Endodermal cell (in vitro differentiated cells): ENCODE data around the gene SLX4. TPM values are rescaled to one million over a fixed set of nuclear protein-coding genes. Genes with fewer than 3 reads are reported as not detected.

Experiments
- DNase-seq: peaks from one replicate; pipeline ENCODE4 v3.0.0-alpha.2; 2017
- H3K27ac ChIP-seq: 2 replicates; pipeline ENCODE4 v1.5.1; 2013; ENCODE audit warnings: mild to moderate bottlenecking, low read depth, low read length, moderate library complexity
- H3K27me3 ChIP-seq: 2 replicates; pipeline ENCODE4 v1.6.1; 2013; ENCODE audit warnings: mild to moderate bottlenecking, low read length, moderate library complexity; ENCODE audit not compliant: insufficient read depth, control insufficient read depth, poor library complexity, severe bottlenecking
- H3K36me3 ChIP-seq: 2 replicates; pipeline ENCODE4 v1.7.0; 2013; ENCODE audit warnings: mild to moderate bottlenecking, low read length, moderate library complexity; ENCODE audit not compliant: control insufficient read depth, insufficient read depth
- H3K4me1 ChIP-seq: one replicate; pipeline ENCODE4 v1.7.0; 2013; ENCODE audit warnings: low read length; ENCODE audit not compliant: control insufficient read depth, insufficient read depth
- H3K4me3 ChIP-seq: 2 replicates; pipeline ENCODE4 v1.5.1; 2013; ENCODE audit warnings: mild to moderate bottlenecking, low read length, moderate library complexity
- H3K9ac ChIP-seq: 2 replicates; pipeline ENCODE4 v1.6.1; 2013; ENCODE audit warnings: mild to moderate bottlenecking, low read length, moderate library complexity; ENCODE audit not compliant: poor library complexity, severe bottlenecking; ENCODE audit errors: extremely low read depth
- H3K9me3 ChIP-seq: 2 replicates; pipeline ENCODE4 v1.6.1; 2013; ENCODE audit warnings: mild to moderate bottlenecking, low read length, moderate library complexity; ENCODE audit not compliant: control insufficient read depth
- H3K27ac Mint-ChIP-seq: 2 replicates; pipeline ENCODE4 v1.8.0; 2020; ENCODE audit warnings: mixed read lengths
- H3K27me3 Mint-ChIP-seq: 2 replicates; pipeline ENCODE4 v1.8.0; 2021; ENCODE audit warnings: mild to moderate bottlenecking, mixed read lengths; ENCODE audit not compliant: insufficient read depth
- H3K36me3 Mint-ChIP-seq: 2 replicates; pipeline ENCODE4 v1.8.0; 2020; ENCODE audit warnings: low read depth, mixed read lengths
- H3K4me1 Mint-ChIP-seq: 2 replicates; pipeline ENCODE4 v1.8.0; 2020; ENCODE audit warnings: mixed read lengths
- H3K4me3 Mint-ChIP-seq: 2 replicates; pipeline ENCODE4 v1.8.0; 2020; ENCODE audit warnings: mild to moderate bottlenecking, moderate library complexity, mixed read lengths
- H3K9me3 Mint-ChIP-seq: 2 replicates; pipeline ENCODE4 v1.8.0; 2020; ENCODE audit warnings: mild to moderate bottlenecking, mixed read lengths
- CTCF ChIP-seq: fragments of 200-600 bp; sonication (generic); conservative IDR thresholded peaks from 2 replicates; pipeline ENCODE4 v1.5.0; 2021; ENCODE audit warnings: antibody characterized with exemption, mild to moderate bottlenecking
- WGBS, 2 experiments: methylation state at CpG; one replicate each; pipeline versions ENCODE4 v1.1.5 to v1.1.7; 2013; ENCODE audit warnings: missing lambda C conversion rate in 2 of 2, mixed read lengths in 1 of 2; ENCODE audit not compliant: insufficient coverage in 1 of 2, insufficient read length in 1 of 2; 5-methylcytosine and 5-hydroxymethylcytosine counted together
- total RNA-seq, 2 donors: library from RNA; stranded (reverse); fragmentation: NEBNext Ultra II Directional in 1 of 2; extraction: Animal tissue kit (Norgen Biotek cat#: 25700) in 1 of 2; gene quantifications; 2 replicates in 1 of 2; 3 replicates in 1 of 2; pipeline ENCODE4 v1.2.1, GENCODE V29; 2021

SLX4 gene
- total RNA-seq, 2 donors from 2014 or later: 11.0 to 15.9 TPM

- Histone ChIP-seq H3K4me3 (no peak overlapping the region), H3K27ac (no peak overlapping the region), H3K4me1 (no peaks in the 10 kb centered on the region), H3K36me3 (peaks cover 18% of the 10 kb centered on the region), H3K9me3 (no peaks in the 10 kb centered on the region), H3K9ac (no peak overlapping the region), H3K27me3 (no peaks in the 10 kb centered on the region)
- Mint-ChIP-seq H3K4me1 (no peaks in the 10 kb centered on the region), H3K27me3 (no peaks in the 10 kb centered on the region), H3K27ac (no peak overlapping the region), H3K36me3 (peaks cover 46% of the 10 kb centered on the region), H3K9me3 (no peaks in the 10 kb centered on the region), H3K4me3 (no peak overlapping the region)
- DNase-seq: no peak
- no peak for TF ChIP-seq CTCF
- WGBS, 2 experiments: 84 to 87% methylated on average over 11 to 15 of the region's 15 CpGs
These were observed 23.8 kb downstream of the SLX4 start for GRCh38 chr16:3587547-3588110.

GRCh38 chr16:3584412-3584811, 27.0 kb downstream of the SLX4 start:
- DNase-seq: no peak
- Mint-ChIP-seq H3K4me1 (no peaks in the 10 kb centered on the region), H3K27me3 (no peaks in the 10 kb centered on the region), H3K4me3 (no peak overlapping the region), H3K9me3 (no peaks in the 10 kb centered on the region), H3K27ac (no peak overlapping the region), H3K36me3 (peaks cover 33% of the 10 kb centered on the region)
- 95 to 97% methylated on average over 8 of the region's 8 CpGs for WGBS, 2 experiments
- H3K27me3 ChIP-seq: no peaks in the 10 kb centered on the region
- H3K9ac ChIP-seq: no peak overlapping the region
- no peaks in the 10 kb centered on the region for H3K4me1 ChIP-seq
- peaks cover 13% of the 10 kb centered on the region for H3K36me3 ChIP-seq
- H3K27ac ChIP-seq: no peak overlapping the region
- no peaks in the 10 kb centered on the region for H3K9me3 ChIP-seq
- TF ChIP-seq CTCF: no peak
- no peak overlapping the region for H3K4me3 ChIP-seq

GRCh38 chr16:3583303-3584038, 27.9 kb downstream of the SLX4 start:
- Histone ChIP-seq H3K9me3 (no peaks in the 10 kb centered on the region), H3K9ac (no peak overlapping the region), H3K27ac (no peak overlapping the region), H3K4me1 (no peaks in the 10 kb centered on the region), H3K27me3 (no peaks in the 10 kb centered on the region), H3K4me3 (no peak overlapping the region), H3K36me3 (peaks cover 13% of the 10 kb centered on the region)
- no peaks in the 10 kb centered on the region for H3K27me3 Mint-ChIP-seq
- 95 to 98% methylated on average over 10 to 16 of the region's 16 CpGs for WGBS, 2 experiments
- no peak for TF ChIP-seq CTCF
- peaks cover 31% of the 10 kb centered on the region for H3K36me3 Mint-ChIP-seq
- DNase-seq: no peak
- no peak overlapping the region for H3K4me3 Mint-ChIP-seq
- H3K27ac Mint-ChIP-seq: no peak overlapping the region
- no peaks in the 10 kb centered on the region for H3K4me1 Mint-ChIP-seq
- no peaks in the 10 kb centered on the region for H3K9me3 Mint-ChIP-seq
